Measurements from ENCODE around the gene RNF207.

Gene RNF207

DNA sequence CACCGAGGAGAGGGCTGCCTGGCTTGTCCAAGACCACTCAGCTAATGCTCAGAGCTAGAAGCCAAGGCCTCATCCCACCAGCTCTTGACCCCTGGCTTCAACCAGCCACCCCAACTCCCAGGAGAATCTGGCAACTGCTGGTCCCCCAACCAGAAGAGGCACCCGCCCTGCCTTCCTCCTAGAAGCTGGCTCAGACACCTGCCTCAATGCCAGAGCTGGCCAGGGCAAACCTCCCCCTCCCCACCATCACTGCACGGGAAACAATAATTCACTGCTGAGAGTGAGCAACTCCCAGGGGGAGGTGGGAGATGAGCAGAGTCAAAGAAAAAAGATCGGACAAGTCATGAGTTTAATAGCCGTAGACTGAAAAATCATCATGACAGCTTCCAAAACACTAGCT lies 29.1 kb upstream of the RNF207 start:
- Histone ChIP-seq H2BK120ac (ENCODE audit: low read depth, low read length) (no peak overlapping the region), H2AK5ac (ENCODE audit: low read depth, low read length) (no peak overlapping the region), H2AFZ (ENCODE audit: low read length) (no peak overlapping the region), H4K8ac (ENCODE audit: low read depth, low read length) (no peak overlapping the region), H3K4me1 (ENCODE audit: control insufficient read depth in 2 of 2, insufficient read depth in 1 of 2, low read depth in 1 of 2, low read length in 2 of 2) (peaks cover 4 to 8% of the 10 kb centered on the region in 2 donors), H3K14ac (ENCODE audit: low read length) (no peak overlapping the region), H3K27ac (replicated peaks; ENCODE audit: low read length) (no peak overlapping the region), H3K9me3 (replicated peaks in 1 of 2; ENCODE audit: control insufficient read depth in 2 of 2, insufficient read depth in 1 of 2, low read depth in 1 of 2, low read length in 2 of 2) (no peaks in the 10 kb centered on the region), H3K18ac (ENCODE audit: low read length) (no peak overlapping the region), H3K23ac (ENCODE audit: low read depth, low read length, poor library complexity) (no peak overlapping the region), H3K4ac (ENCODE audit: low read length) (no peak overlapping the region), H4K91ac (ENCODE audit: low read depth, low read length, poor library complexity) (no peak overlapping the region), H3K4me3 (ENCODE audit: low read length in 2 of 2) (no peak overlapping the region), H3K4me2 (ENCODE audit: insufficient read depth, low read length, poor library complexity, severe bottlenecking) (no peak overlapping the region), H2BK5ac (ENCODE audit: low read length) (no peak overlapping the region), H2BK15ac (ENCODE audit: low read length) (no peak overlapping the region), H2BK12ac (ENCODE audit: low read length) (no peak overlapping the region), H3K9ac (ENCODE audit: low read depth, low read length, poor library complexity) (no peak overlapping the region), H3K36me3 (replicated peaks in 1 of 2; ENCODE audit: control insufficient read depth in 2 of 2, insufficient read depth in 2 of 2, low read length in 2 of 2) (no peaks in the 10 kb centered on the region), H3K27me3 (ENCODE audit: control insufficient read depth in 3 of 3, insufficient read depth in 3 of 3, low read depth in 1 of 3, low read length in 3 of 3) (peaks cover 19 to 59% (median 58%) of the 10 kb centered on the region in 3 experiments), H3K79me1 (ENCODE audit: low read depth, low read length) (no peaks in the 10 kb centered on the region)
- no peak for DNase-seq (ENCODE audit: low spot score)
- WGBS, 2 donors (ENCODE audit: extremely low coverage in 2 of 2, insufficient read length in 2 of 2, insufficient replicate concordance in 1 of 2) = no CpG with 5 or more reads among the region's 5 CpGs

DNA sequence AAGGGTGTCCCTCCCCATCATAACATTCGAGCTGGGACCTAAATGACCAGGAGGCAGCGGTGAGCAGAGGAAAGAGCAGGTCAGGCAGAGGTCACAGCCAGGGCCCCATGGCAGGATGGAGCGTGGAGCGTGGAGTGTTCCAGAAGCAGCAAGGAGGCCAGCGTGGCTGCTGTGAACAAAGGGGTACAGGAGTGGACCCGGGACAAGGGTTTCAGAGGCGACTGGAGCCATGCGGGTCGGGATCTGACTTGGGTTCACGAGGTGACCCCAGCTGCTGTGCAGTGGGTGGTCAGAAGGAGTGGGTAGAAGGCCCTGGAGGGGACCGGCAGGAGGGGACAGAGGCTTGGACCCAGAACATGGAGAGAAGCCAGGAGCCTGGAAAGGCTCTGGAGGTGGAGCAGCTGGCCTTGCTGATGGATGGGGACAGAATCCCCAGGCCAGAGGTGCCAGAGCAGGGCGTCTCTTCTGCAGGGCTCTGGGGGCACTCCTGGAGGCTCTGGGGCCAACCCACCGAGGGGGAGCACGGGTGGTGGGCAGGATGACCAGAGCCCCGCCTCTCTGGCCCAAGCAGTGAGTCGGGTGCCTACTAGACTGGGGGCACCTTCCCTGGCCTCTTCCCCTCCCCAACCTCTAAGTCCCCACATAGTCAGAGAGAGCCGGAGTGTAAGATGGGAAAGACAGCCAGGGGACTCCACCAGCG lies 28.1 kb upstream of the RNF207 start:
- H3K23ac ChIP-seq (ENCODE audit: low read depth, low read length, poor library complexity) = peak overlapping the region; percentile 34
- no peak overlapping the region for H3K14ac ChIP-seq (ENCODE audit: low read length)
- no peak for DNase-seq (ENCODE audit: low spot score)
- H3K4me2 ChIP-seq (ENCODE audit: insufficient read depth, low read length, poor library complexity, severe bottlenecking) = no peak overlapping the region
- no peak overlapping the region for H3K9ac ChIP-seq (ENCODE audit: low read depth, low read length, poor library complexity)
- peaks cover 19 to 66% (median 64%) of the 10 kb centered on the region in 3 experiments for H3K27me3 ChIP-seq (ENCODE audit: control insufficient read depth in 3 of 3, insufficient read depth in 3 of 3, low read depth in 1 of 3, low read length in 3 of 3)
- no peak overlapping the region for H4K8ac ChIP-seq (ENCODE audit: low read depth, low read length)
- no peak overlapping the region for H3K4ac ChIP-seq (ENCODE audit: low read length)
- no peaks in the 10 kb centered on the region for H3K36me3 ChIP-seq (replicated peaks in 1 of 2; ENCODE audit: control insufficient read depth in 2 of 2, insufficient read depth in 2 of 2, low read length in 2 of 2)
- peaks cover 4 to 8% of the 10 kb centered on the region in 2 donors for H3K4me1 ChIP-seq (ENCODE audit: control insufficient read depth in 2 of 2, insufficient read depth in 1 of 2, low read depth in 1 of 2, low read length in 2 of 2)
- H2AK5ac ChIP-seq (ENCODE audit: low read depth, low read length) = no peak overlapping the region
- peak overlapping the region; percentile 30 for H2BK12ac ChIP-seq (ENCODE audit: low read length)
- peak overlapping the region; percentile 64 for H2BK15ac ChIP-seq (ENCODE audit: low read length)
- H4K91ac ChIP-seq (ENCODE audit: low read depth, low read length, poor library complexity) = no peak overlapping the region
- H3K18ac ChIP-seq (ENCODE audit: low read length) = no peak overlapping the region
- peak overlapping the region; percentile 84 for H2BK120ac ChIP-seq (ENCODE audit: low read depth, low read length)
- no peak overlapping the region for H2AFZ ChIP-seq (ENCODE audit: low read length)
- no peak overlapping the region for H3K4me3 ChIP-seq (ENCODE audit: low read length in 2 of 2)
- no peaks in the 10 kb centered on the region for H3K9me3 ChIP-seq (replicated peaks in 1 of 2; ENCODE audit: control insufficient read depth in 2 of 2, insufficient read depth in 1 of 2, low read depth in 1 of 2, low read length in 2 of 2)
- no peak overlapping the region for H3K27ac ChIP-seq (replicated peaks; ENCODE audit: low read length)
- no CpG with 5 or more reads among the region's 18 CpGs for WGBS, 2 donors (ENCODE audit: extremely low coverage in 2 of 2, insufficient read length in 2 of 2, insufficient replicate concordance in 1 of 2)
- no peaks in the 10 kb centered on the region for H3K79me1 ChIP-seq (ENCODE audit: low read depth, low read length)
- no peak overlapping the region for H2BK5ac ChIP-seq (ENCODE audit: low read length)

DNA sequence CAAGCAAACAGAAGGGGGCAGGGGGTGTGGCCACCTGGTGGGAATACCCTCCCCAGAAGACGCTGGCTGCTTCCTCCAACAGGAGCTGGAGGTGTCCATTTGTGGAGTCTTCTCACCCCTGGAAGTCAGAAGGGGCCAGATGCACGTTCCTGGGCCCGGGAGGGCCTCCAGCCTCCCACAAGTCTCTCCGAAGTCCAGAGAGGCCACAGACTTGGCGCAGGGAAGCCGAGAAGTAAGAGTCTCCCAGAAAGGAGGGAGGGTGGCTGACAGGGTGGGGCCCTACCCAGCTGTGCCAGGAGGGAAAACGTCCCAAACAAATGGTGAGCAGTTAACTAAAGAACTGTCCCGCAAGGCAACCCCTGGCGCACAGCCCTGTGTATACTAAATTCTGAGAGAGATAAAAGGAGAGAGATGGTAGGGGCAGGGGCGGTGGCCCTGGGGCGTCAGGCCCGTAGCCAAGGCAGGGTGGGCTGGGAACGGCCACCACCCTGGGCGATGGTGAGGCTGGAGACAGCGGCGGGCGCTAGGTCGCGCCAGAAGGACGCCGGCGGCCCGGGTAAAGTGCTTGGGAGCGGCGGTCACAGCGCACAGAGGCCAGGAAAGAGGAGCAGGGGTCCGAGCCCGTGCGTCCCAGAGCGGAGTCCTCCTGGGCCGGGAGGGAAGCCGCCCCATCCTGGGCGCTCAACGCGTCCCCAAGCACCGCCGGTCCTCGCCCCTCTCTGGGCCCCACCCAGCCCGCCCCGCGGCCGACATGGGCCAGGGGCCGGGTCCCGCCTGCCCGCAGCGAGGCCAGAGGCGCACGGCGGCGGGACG lies 27.0 kb upstream of the RNF207 start:
- no peak for DNase-seq (ENCODE audit: low spot score)
- no peak overlapping the region for H3K14ac ChIP-seq (ENCODE audit: low read length)
- H2AK5ac ChIP-seq (ENCODE audit: low read depth, low read length) = no peak overlapping the region
- no peak overlapping the region for H3K4me3 ChIP-seq (ENCODE audit: low read length in 2 of 2)
- no peak overlapping the region for H2AFZ ChIP-seq (ENCODE audit: low read length)
- no peak overlapping the region for H4K91ac ChIP-seq (ENCODE audit: low read depth, low read length, poor library complexity)
- no peak overlapping the region for H2BK15ac ChIP-seq (ENCODE audit: low read length)
- peak overlapping the region; percentile 33 for H3K18ac ChIP-seq (ENCODE audit: low read length)
- H3K23ac ChIP-seq (ENCODE audit: low read depth, low read length, poor library complexity) = peak overlapping the region; percentile 69
- peak overlapping the region; percentile 72 for H3K4me2 ChIP-seq (ENCODE audit: insufficient read depth, low read length, poor library complexity, severe bottlenecking)
- H2BK120ac ChIP-seq (ENCODE audit: low read depth, low read length) = no peak overlapping the region
- H3K4me1 ChIP-seq (ENCODE audit: control insufficient read depth in 2 of 2, insufficient read depth in 1 of 2, low read depth in 1 of 2, low read length in 2 of 2) = peaks cover 4 to 8% of the 10 kb centered on the region in 2 donors
- H3K4ac ChIP-seq (ENCODE audit: low read length) = no peak overlapping the region
- H3K9ac ChIP-seq (ENCODE audit: low read depth, low read length, poor library complexity) = no peak overlapping the region
- H3K9me3 ChIP-seq (replicated peaks in 1 of 2; ENCODE audit: control insufficient read depth in 2 of 2, insufficient read depth in 1 of 2, low read depth in 1 of 2, low read length in 2 of 2) = no peaks in the 10 kb centered on the region
- H2BK5ac ChIP-seq (ENCODE audit: low read length) = no peak overlapping the region
- no peaks in the 10 kb centered on the region for H3K36me3 ChIP-seq (replicated peaks in 1 of 2; ENCODE audit: control insufficient read depth in 2 of 2, insufficient read depth in 2 of 2, low read length in 2 of 2)
- no peaks in the 10 kb centered on the region for H3K79me1 ChIP-seq (ENCODE audit: low read depth, low read length)
- H2BK12ac ChIP-seq (ENCODE audit: low read length) = no peak overlapping the region
- peaks cover 19 to 70% (median 64%) of the 10 kb centered on the region in 3 experiments for H3K27me3 ChIP-seq (ENCODE audit: control insufficient read depth in 3 of 3, insufficient read depth in 3 of 3, low read depth in 1 of 3, low read length in 3 of 3)
- WGBS, 2 donors (ENCODE audit: extremely low coverage in 2 of 2, insufficient read length in 2 of 2, insufficient replicate concordance in 1 of 2) = no CpG with 5 or more reads among the region's 51 CpGs
- H3K27ac ChIP-seq (replicated peaks; ENCODE audit: low read length) = no peak overlapping the region
- no peak overlapping the region for H4K8ac ChIP-seq (ENCODE audit: low read depth, low read length)

DNA sequence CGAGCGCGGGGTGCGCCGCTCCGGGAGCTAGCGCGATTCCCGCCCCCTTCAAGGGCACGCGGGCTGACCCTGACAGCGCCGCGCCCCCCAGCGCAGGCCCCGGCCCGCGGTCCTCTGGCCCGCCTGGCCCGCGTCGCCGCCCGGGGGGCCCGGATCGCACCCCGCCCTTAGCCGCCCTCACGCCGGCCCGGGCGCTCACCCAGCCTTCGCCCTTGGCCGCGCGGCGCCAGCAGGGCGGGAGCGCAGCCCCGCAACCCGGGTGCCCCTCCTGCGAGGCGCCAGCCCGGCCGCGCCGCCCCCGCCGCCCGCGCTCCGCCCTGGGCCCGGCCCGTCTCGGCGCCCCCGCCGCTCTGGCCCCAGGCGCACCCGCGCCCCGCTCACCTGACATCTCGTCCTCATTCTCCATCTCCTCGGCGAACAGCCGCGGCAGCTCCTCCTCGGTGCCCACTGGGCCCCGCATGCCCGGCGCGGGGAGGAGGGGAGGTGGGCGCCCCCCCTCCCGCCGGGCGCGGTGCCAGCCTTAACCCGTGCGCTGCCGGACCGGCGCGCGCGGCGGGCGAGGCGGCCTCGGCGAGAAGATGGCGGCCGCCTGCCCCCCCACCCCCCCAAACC lies 26.2 kb upstream of the RNF207 start:
- H3K4ac ChIP-seq (ENCODE audit: low read length) = no peak overlapping the region
- H3K36me3 ChIP-seq (replicated peaks in 1 of 2; ENCODE audit: control insufficient read depth in 2 of 2, insufficient read depth in 2 of 2, low read length in 2 of 2) = peaks cover 0 to 6% of the 10 kb centered on the region in 2 donors
- no peak overlapping the region for H2BK5ac ChIP-seq (ENCODE audit: low read length)
- H3K27me3 ChIP-seq (ENCODE audit: control insufficient read depth in 3 of 3, insufficient read depth in 3 of 3, low read depth in 1 of 3, low read length in 3 of 3) = peaks cover 19 to 70% (median 64%) of the 10 kb centered on the region in 3 experiments
- no CpG with 5 or more reads among the region's 92 CpGs for WGBS, 2 donors (ENCODE audit: extremely low coverage in 2 of 2, insufficient read length in 2 of 2, insufficient replicate concordance in 1 of 2)
- no peak overlapping the region for H2BK12ac ChIP-seq (ENCODE audit: low read length)
- H2AFZ ChIP-seq (ENCODE audit: low read length) = no peak overlapping the region
- no peak overlapping the region for H2BK120ac ChIP-seq (ENCODE audit: low read depth, low read length)
- no peak overlapping the region for H4K8ac ChIP-seq (ENCODE audit: low read depth, low read length)
- H3K14ac ChIP-seq (ENCODE audit: low read length) = no peak overlapping the region
- H3K4me2 ChIP-seq (ENCODE audit: insufficient read depth, low read length, poor library complexity, severe bottlenecking) = peak overlapping the region; percentile 72
- H3K9me3 ChIP-seq (replicated peaks in 1 of 2; ENCODE audit: control insufficient read depth in 2 of 2, insufficient read depth in 1 of 2, low read depth in 1 of 2, low read length in 2 of 2) = no peaks in the 10 kb centered on the region
- H4K91ac ChIP-seq (ENCODE audit: low read depth, low read length, poor library complexity) = no peak overlapping the region
- no peak overlapping the region for H3K27ac ChIP-seq (replicated peaks; ENCODE audit: low read length)
- no peak overlapping the region for H3K18ac ChIP-seq (ENCODE audit: low read length)
- H3K4me3 ChIP-seq (ENCODE audit: low read length in 2 of 2) = peak overlapping the region in 1 of 2 donors; percentile 72
- no peaks in the 10 kb centered on the region for H3K79me1 ChIP-seq (ENCODE audit: low read depth, low read length)
- H3K9ac ChIP-seq (ENCODE audit: low read depth, low read length, poor library complexity) = no peak overlapping the region
- no peak for DNase-seq (ENCODE audit: low spot score)
- H3K23ac ChIP-seq (ENCODE audit: low read depth, low read length, poor library complexity) = no peak overlapping the region
- H2BK15ac ChIP-seq (ENCODE audit: low read length) = no peak overlapping the region
- no peak overlapping the region for H2AK5ac ChIP-seq (ENCODE audit: low read depth, low read length)
- peaks cover 4 to 8% of the 10 kb centered on the region in 2 donors for H3K4me1 ChIP-seq (ENCODE audit: control insufficient read depth in 2 of 2, insufficient read depth in 1 of 2, low read depth in 1 of 2, low read length in 2 of 2)

Data from neuronal stem cell (in vitro differentiated cells).